ENCODE data around the gene KCNG2. TPM values are rescaled to one million over a fixed set of nuclear protein-coding genes. Genes with fewer than 3 reads are reported as not detected.

Gene KCNG2
- total and polyA plus RNA-seq, 9 of the 15 experiments (the other 6 are each of a cell fraction or from before 2014, with no cell fraction given) = not detected

DNA sequence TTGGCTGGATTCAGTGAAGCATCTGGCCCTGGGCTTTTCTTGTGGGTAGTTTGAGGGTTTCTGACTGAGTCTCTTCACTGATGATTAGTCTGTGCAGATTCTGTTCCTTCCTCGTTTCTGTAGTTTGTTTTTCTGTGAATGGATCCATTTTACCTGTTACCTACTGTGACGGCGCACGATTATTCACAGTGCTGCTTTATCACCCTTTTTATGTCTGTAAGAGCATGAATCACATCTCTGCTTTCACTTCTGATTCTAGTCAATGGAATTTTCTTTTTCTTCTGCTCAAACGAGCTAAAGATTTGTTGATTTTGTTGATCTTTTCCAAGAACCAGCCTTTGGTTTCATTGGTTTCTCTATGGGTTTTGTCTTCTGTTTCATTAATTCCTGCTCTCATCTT is 92.9 kb downstream of the KCNG2 start:
- intact Hi-C loops (cut with micrococcal nuclease) (no loop called here), in situ Hi-C loops (cut with MboI) (no loop called here)
- Histone ChIP-seq H3K36me3 (ENCODE audit: control insufficient read depth, insufficient read depth, low read length) (no peaks in the 10 kb centered on the region), H3K27me3 (ENCODE audit: control insufficient read depth in 2 of 2, insufficient read depth in 2 of 2, low read length in 2 of 2) (no peaks in the 10 kb centered on the region), H2AFZ (ENCODE audit: low read depth, low read length) (no peak overlapping the region), H3K9me1 (ENCODE audit: control insufficient read depth, insufficient read depth, low read length) (no peaks in the 10 kb centered on the region), H3K9ac (ENCODE audit: insufficient read depth in 1 of 2, low read depth in 2 of 2, low read length in 2 of 2) (no peak overlapping the region), H3K4me2 (ENCODE audit: insufficient read depth, low read length) (no peak overlapping the region), H4K20me1 (replicated peaks; ENCODE audit: control insufficient read depth, insufficient read depth, low read length) (no peaks in the 10 kb centered on the region), H3K4me3 (no peak overlapping the region), H3K27ac (ENCODE audit: extremely low read depth, low read depth, low read length) (no peak overlapping the region), H3K79me2 (ENCODE audit: control insufficient read depth, insufficient read depth, low read length) (no peaks in the 10 kb centered on the region), H3K4me1 (replicated peaks in 1 of 2; ENCODE audit: control insufficient read depth in 2 of 2, insufficient read depth in 2 of 2, low read length in 2 of 2) (no peaks in the 10 kb centered on the region), H3K9me3 (replicated peaks; ENCODE audit: control insufficient read depth, insufficient read depth, low read depth, low read length) (no peaks in the 10 kb centered on the region; the same call in 1 of the 2 replicates)
- POLR2A ChIA-PET = no interaction called here
- no TSS peak for BruUV-seq (replicated peaks)
- 13% methylated on average over 5 of the region's 5 CpGs for WGBS (ENCODE audit: insufficient coverage, low coverage, missing lambda C conversion rate)
- TF ChIP-seq TAF9B (IDR thresholded peaks at IDR 0.05; ENCODE audit: partially characterized antibody) (no peak), RBM39 (optimal IDR thresholded peaks at IDR 0.05; ENCODE audit: low read depth, low read length) (no peak), ZNF224 (CRISPR knock-in tag; IDR thresholded peaks at IDR 0.05) (no peak), CBX5 (IDR thresholded peaks at IDR 0.05; ENCODE audit: borderline replicate concordance, low read depth) (no peak), SP1 (CRISPR knock-in tag; IDR thresholded peaks at IDR 0.05) (no peak), FIP1L1 (IDR thresholded peaks at IDR 0.05; ENCODE audit: low read depth, low read length, poor library complexity, severe bottlenecking) (no peak), MCM5 (IDR thresholded peaks at IDR 0.05; ENCODE audit: low read depth) (no peak), MEF2A (IDR thresholded peaks at IDR 0.05; ENCODE audit: control insufficient read depth, low read depth, low read length) (no peak), DIDO1 (tag; IDR thresholded peaks at IDR 0.05; ENCODE audit: low read depth) (no peak)
- TF ChIP-seq, protein P1, sequence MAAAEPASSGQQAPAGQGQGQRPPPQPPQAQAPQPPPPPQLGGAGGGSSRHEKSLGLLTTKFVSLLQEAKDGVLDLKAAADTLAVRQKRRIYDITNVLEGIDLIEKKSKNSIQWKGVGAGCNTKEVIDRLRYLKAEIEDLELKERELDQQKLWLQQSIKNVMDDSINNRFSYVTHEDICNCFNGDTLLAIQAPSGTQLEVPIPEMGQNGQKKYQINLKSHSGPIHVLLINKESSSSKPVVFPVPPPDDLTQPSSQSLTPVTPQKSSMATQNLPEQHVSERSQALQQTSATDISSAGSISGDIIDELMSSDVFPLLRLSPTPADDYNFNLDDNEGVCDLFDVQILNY (CRISPR knock-in tag; IDR thresholded peaks at IDR 0.05) = no peak
- ATAC-seq (no peak), DNase-seq (ENCODE audit: extremely low read depth in 1 of 4, low spot score in 3 of 4) (no peak), FAIRE-seq (no peak)
- CTCF ChIA-PET (ENCODE audit: low intra/inter-chr PET ratio) = interaction anchor here (0.6 kb wide), 1 partner anchor 270 kb away, joined by 3 read pairs; no protein-coding TSS in a partner anchor

Data from K562 (cell line).